Neural cell (in vitro differentiated cells): Measurements from ENCODE around the gene ZNF385C. TPM values are rescaled to one million over a fixed set of nuclear protein-coding genes. Genes with fewer than 3 reads are reported as not detected.
A peak's percentile ranks its signal among the peaks of the same experiment; 100 is the strongest.

ENCODE experiments used
- H2AFZ ChIP-seq: fragments of 200-600, 300-800 bp; sonication (generic), shearing (Covaris generic); 2 replicates; pipeline ENCODE4 v1.6.0; 2014; ENCODE audit warnings: low read depth, mild to moderate bottlenecking, antibody characterized with exemption, low read length, moderate library complexity
- H3F3A ChIP-seq: fragments of 200-600 bp; shearing (Covaris generic); 2 replicates; pipeline ENCODE4 v1.6.1; 2016; ENCODE audit warnings: mild to moderate bottlenecking, moderate library complexity, mixed read lengths, antibody characterized with exemption, low read length; ENCODE audit not compliant: insufficient read depth, poor library complexity, severe bottlenecking
- H3K27ac ChIP-seq: fragments of 200-600, 300-800 bp; sonication (generic), shearing (Covaris generic); 2 replicates; pipeline ENCODE4 v1.5.1; 2014; ENCODE audit warnings: mild to moderate bottlenecking, low read length, moderate library complexity
- H3K27me3 ChIP-seq: fragments of 300-800, 200-600 bp; sonication (generic), shearing (Covaris generic); 2 replicates; pipeline ENCODE4 v1.6.0; 2014; ENCODE audit warnings: mild to moderate bottlenecking, low read depth, low read length, moderate library complexity; ENCODE audit not compliant: insufficient read depth
- H3K36me3 ChIP-seq: fragments of 300-800, 200-600 bp; sonication (generic), shearing (Covaris generic); 2 replicates; pipeline ENCODE4 v1.5.1; 2014; ENCODE audit warnings: mild to moderate bottlenecking, antibody characterized with exemption, low read length, moderate library complexity; ENCODE audit not compliant: insufficient read depth
- H3K4me2 ChIP-seq: fragments of 300-800, 200-600 bp; sonication (generic), shearing (Covaris generic); 2 replicates; pipeline ENCODE4 v1.6.0; 2014; ENCODE audit warnings: mild to moderate bottlenecking, low read length
- H3K4me3 ChIP-seq: fragments of 300-800, 200-600 bp; sonication (generic), shearing (Covaris generic); 2 replicates; pipeline ENCODE4 v1.5.1; 2014; ENCODE audit warnings: mild to moderate bottlenecking, low read length, moderate library complexity
- H3K79me2 ChIP-seq: fragments of 200-600 bp; shearing (Covaris generic); replicated peaks from 2 replicates; pipeline ENCODE4 v1.6.0; 2014; ENCODE audit warnings: mild to moderate bottlenecking, low read length, moderate library complexity; ENCODE audit not compliant: insufficient read depth
- H3K9ac ChIP-seq: fragments of 300-800, 200-600 bp; sonication (generic), shearing (Covaris generic); 2 replicates; pipeline ENCODE4 v1.6.1; 2016; ENCODE audit warnings: mild to moderate bottlenecking, low read length, mixed read lengths
- H3K9me2 ChIP-seq: fragments of 200-600 bp; shearing (Covaris generic); 2 replicates; pipeline ENCODE4 v1.6.1; 2016; ENCODE audit warnings: mild to moderate bottlenecking, low read length, mixed read lengths; ENCODE audit not compliant: insufficient read depth
- H3K9me3 ChIP-seq: fragments of 200-600, 300-800 bp; sonication (generic), shearing (Covaris generic); 2 replicates; pipeline ENCODE4 v1.6.1; 2016; ENCODE audit warnings: mild to moderate bottlenecking, mixed run types, low read length, moderate library complexity, mixed read lengths
- H4K20me1 ChIP-seq: fragments of 200-600 bp; shearing (Covaris generic); 2 replicates; pipeline ENCODE4 v1.6.1; 2016; ENCODE audit warnings: mild to moderate bottlenecking, mixed run types; ENCODE audit not compliant: insufficient read depth
- CTCF ChIP-seq: fragments of 450-650 bp; IDR thresholded peaks from 2 replicates; pipeline ENCODE4 v1.5.1; 2014; ENCODE audit warnings: antibody characterized with exemption, mild to moderate bottlenecking, moderate library complexity; ENCODE audit not compliant: poor library complexity, severe bottlenecking
- EP300 ChIP-seq: fragments of 450-650 bp; conservative IDR thresholded peaks from 2 replicates; pipeline ENCODE4 v1.6.1; 2014; ENCODE audit warnings: antibody characterized with exemption, mild to moderate bottlenecking, moderate library complexity; ENCODE audit not compliant: poor library complexity, severe bottlenecking
- EZH2 ChIP-seq: fragments of 200-600, 300-800 bp; shearing (Covaris generic), sonication (generic); IDR thresholded peaks from 2 replicates; pipeline ENCODE4 v1.6.1; 2014; ENCODE audit warnings: antibody characterized with exemption, low read length, borderline replicate concordance, mild to moderate bottlenecking; ENCODE audit not compliant: insufficient read depth, poor library complexity, severe bottlenecking
- MXI1 ChIP-seq: fragments of 450-650 bp; conservative IDR thresholded peaks from 2 replicates; pipeline ENCODE4 v1.6.1; 2014; ENCODE audit warnings: antibody characterized with exemption, mild to moderate bottlenecking; ENCODE audit not compliant: poor library complexity, severe bottlenecking
- POLR2AphosphoS5 ChIP-seq: IDR thresholded peaks from 2 replicates; pipeline ENCODE4 v1.6.1; 2012
- RAD21 ChIP-seq: fragments of 450-650 bp; conservative IDR thresholded peaks from 2 replicates; pipeline ENCODE4 v1.6.1; 2014; ENCODE audit warnings: antibody characterized with exemption, mild to moderate bottlenecking, moderate library complexity
- REST ChIP-seq: IDR thresholded peaks from 2 replicates; pipeline ENCODE4 v1.6.1; 2012; ENCODE audit warnings: borderline replicate concordance
- SMC3 ChIP-seq: fragments of 450-650 bp; conservative IDR thresholded peaks from 2 replicates; pipeline ENCODE4 v1.6.1; 2014; ENCODE audit warnings: antibody characterized with exemption, mild to moderate bottlenecking, moderate library complexity; ENCODE audit not compliant: poor library complexity
- TAF1 ChIP-seq: IDR thresholded peaks from 2 replicates; pipeline ENCODE4 v1.6.1; 2012; ENCODE audit warnings: low read depth
- polyA plus RNA-seq: library from polyadenylated mRNA; depleted of rRNA; stranded (reverse); fragments of >200 nt; gene quantifications from 2 replicates; pipeline ENCODE4 v1.2.3, GENCODE V29; 2014

The ZNF385C gene
- polyA plus RNA-seq, 1 donor from 2014 or later, result 0.69 TPM

- Histone ChIP-seq H3K4me2 (no peak overlapping the region), H3K79me2 (no peaks in the 10 kb centered on the region), H3K27ac (no peak overlapping the region), H3K36me3 (no peaks in the 10 kb centered on the region), H3K9me3 (no peaks in the 10 kb centered on the region), H3F3A (no peaks in the 10 kb centered on the region), H2AFZ (no peak overlapping the region), H4K20me1 (no peaks in the 10 kb centered on the region), H3K27me3 (peaks cover 4% of the 10 kb centered on the region), H3K9ac (no peak overlapping the region), H3K9me2 (no peaks in the 10 kb centered on the region), H3K4me3 (no peak overlapping the region)
- TF ChIP-seq EZH2 (no peak), MXI1 (no peak), CTCF (no peak), TAF1 (no peak), RAD21 (no peak), POLR2AphosphoS5 (no peak), EP300 (no peak), SMC3 (no peak), REST (no peak)
These were observed 5.1 kb upstream of the ZNF385C start for GRCh38 chr17:42103221-42103954.

GRCh38 chr17:42101513-42102292, 3.4 kb upstream of the ZNF385C start:
- Histone ChIP-seq H3K36me3 (no peaks in the 10 kb centered on the region), H4K20me1 (no peaks in the 10 kb centered on the region), H3K9ac (no peak overlapping the region), H2AFZ (no peak overlapping the region), H3K9me3 (no peaks in the 10 kb centered on the region), H3K4me2 (no peak overlapping the region), H3K9me2 (no peaks in the 10 kb centered on the region), H3K27ac (no peak overlapping the region), H3K4me3 (no peak overlapping the region), H3F3A (no peaks in the 10 kb centered on the region), H3K79me2 (no peaks in the 10 kb centered on the region), H3K27me3 (peaks cover 18% of the 10 kb centered on the region)
- TF ChIP-seq TAF1 (no peak), EP300 (no peak), REST (no peak), MXI1 (no peak), RAD21 (peak; percentile 32), POLR2AphosphoS5 (no peak), CTCF (peak; percentile 49), SMC3 (no peak), EZH2 (no peak)
